ENCODE results near the gene ESPN.
"Not testable (repeated sequence)": the region's sequence is repeated elsewhere in the genome, so short reads cannot be mapped to it uniquely, and the experiment has no call there.

Gene ESPN

DNA sequence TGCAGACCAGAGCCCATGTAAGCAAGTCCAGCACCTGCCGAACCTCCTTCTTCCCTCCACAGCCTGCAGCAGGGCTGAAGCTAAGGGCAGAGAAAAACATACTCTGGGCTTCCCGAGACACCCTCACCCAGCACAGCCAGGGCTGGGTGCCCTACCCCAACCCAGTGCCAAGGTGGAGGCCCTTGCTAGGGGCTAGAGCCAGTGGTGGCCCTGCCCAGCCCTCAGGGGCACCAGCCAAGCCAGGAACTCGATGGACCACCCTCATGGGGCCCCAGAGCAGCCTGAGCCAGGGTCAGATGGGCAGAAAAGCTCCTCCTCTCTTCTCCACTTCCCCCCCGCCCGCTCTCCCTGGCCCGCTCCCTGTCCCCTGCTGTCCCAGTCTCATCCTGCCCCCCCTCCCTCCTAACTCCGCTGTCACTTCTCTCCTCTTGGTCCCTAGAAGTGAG lies 25.5 kb downstream of the ESPN start:
- DNase-seq = no peak

- DNase-seq = not testable (repeated sequence)
Measured at GRCh38 chr1:6450486-6450885, 25.9 kb downstream of the ESPN start.

DNA sequence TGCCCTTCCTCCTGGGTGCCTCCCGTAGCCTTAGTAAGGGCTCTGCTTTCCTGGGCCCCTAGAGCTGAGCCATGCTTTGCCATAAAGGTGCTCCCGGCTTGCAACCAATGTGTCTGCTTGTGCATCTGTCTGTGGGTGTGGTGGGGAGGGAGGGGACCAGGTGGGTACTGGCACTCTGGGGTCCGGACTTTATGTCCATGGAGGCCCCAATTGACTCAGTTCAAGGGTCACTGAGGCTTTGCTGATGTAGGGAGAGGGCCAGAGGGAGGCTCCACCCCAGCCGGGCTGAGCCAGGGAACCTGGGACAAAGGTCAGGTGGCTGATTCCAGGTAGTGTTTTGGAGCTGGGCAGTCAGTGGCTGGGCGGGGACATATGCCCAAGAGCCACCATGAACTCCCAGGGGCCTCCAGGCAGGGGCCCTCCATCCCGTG lies 26.4 kb downstream of the ESPN start:
- DNase-seq = no peak

GRCh38 chr1:6453895-6454855 lies 29.6 kb downstream of the ESPN start:
- not testable (repeated sequence) for DNase-seq

- no peak for DNase-seq
Measured at GRCh38 chr1:6454856-6455751, 30.5 kb downstream of the ESPN start.

GRCh38 chr1:6455752-6456520 lies 31.4 kb downstream of the ESPN start:
- DNase-seq = not testable (repeated sequence)

DNA sequence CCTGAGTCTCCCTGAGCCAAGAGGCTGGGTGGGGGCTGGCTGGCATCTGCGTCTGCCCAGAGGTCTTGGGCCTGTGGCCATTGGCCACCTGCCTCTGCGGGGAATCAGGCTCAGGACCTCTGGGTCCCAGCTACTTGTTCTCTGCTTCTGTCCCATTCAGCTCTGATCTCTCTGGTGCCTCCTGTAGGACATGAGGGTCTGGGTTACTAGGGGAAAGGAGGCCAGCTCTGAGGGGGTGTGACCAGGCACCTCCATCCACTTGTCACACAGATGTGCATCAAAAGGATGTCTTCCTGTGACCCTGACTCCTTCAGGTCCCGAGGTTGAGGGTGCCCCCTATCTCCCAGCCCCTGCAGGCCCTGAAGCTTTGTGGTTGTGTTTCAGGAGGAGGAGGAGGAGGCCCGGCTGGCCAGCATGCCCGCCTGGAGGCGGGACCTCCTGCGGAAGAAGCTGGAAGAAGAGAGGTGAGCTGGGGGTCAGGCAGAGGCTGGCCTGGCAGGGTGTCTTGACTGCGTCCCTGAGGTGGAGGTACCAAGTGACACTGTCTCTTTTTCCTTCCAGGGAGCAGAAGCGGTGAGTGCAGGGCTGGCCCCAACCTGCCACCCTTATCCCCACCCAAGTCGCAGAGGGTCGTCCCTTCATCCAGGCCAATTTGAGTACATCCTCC lies 32.4 kb downstream of the ESPN start:
- no peak for DNase-seq

DNA sequence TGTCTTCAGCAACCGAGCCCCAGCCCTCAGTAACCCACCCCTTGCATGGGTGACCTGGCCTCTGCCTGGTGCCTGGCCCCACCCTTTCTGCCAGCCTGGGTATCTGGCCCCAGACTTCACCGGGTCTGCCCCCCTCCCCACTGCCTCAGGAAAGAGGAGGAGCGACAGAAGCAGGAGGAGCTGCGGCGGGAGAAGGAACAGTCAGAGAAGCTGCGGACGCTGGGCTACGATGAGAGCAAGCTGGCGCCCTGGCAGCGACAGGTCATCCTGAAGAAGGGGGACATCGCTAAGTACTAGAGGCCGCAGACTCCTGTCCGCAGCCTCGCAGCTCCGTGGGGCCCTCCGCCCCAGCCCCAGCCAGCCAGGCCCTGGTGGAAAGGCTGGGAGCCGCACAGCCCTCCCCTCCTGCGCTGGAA lies 35.3 kb downstream of the ESPN start:
- DNase-seq = no peak

DNA sequence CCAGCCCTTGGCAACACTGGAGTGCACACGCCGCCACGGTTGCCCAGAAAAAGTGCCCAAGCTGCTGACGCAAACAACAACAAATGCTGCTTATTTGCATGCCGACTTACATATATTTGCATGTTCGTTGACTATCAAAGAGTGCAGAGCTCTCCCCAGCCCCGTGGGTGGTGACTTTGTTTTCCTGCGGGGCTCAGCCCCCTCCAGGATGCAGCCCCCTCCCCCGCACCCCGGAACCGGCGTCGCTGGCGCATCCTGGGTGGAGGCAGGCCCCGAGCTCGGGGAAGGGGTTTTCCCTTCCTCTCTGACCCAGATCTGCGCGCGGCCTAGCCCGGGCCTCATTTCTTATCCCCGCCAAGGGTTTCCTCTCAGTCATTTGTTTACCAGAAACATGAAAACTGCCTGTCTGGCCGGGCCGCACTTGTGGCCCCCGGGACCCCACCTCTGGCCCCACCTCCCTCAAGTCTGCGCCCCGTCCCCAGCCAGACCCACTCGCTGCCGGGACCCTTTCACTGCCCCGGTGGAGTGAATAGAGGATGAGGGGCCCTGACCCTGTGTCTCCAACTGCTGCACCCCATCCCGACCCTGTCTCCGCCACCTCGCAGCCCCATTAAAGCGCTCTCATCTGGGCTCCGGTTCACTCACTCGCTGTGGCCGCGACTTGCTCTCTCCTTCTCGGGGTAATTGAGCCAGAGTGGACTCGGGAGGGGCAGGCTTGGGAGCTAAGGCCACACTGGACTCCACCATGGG lies 35.9 kb downstream of the ESPN start:
- DNase-seq = no peak

DNA sequence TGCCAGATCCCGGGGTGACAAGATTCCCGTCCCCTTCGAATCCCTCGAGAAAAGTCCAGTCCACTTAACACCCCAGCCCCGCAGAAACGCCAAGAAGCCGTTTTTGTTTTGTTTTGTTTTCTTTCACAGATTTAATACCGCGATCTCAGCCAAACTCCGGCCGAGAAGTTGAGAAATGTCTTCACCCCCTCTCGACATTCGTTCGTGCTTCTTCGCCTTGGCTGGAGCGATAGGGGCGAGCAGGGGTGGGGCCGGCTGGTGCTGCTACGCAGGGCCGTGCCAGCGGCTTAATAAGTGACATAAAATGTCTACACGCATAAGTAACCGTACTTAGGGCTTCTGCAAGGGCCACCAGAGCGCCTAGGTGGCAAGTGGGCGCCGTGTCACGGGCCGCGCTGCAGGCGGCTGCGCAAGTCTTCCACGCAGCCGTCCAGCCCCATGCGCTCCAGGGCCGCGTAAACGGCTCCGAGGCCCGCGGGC lies 36.5 kb downstream of the ESPN start:
- DNase-seq = no peak

DNA sequence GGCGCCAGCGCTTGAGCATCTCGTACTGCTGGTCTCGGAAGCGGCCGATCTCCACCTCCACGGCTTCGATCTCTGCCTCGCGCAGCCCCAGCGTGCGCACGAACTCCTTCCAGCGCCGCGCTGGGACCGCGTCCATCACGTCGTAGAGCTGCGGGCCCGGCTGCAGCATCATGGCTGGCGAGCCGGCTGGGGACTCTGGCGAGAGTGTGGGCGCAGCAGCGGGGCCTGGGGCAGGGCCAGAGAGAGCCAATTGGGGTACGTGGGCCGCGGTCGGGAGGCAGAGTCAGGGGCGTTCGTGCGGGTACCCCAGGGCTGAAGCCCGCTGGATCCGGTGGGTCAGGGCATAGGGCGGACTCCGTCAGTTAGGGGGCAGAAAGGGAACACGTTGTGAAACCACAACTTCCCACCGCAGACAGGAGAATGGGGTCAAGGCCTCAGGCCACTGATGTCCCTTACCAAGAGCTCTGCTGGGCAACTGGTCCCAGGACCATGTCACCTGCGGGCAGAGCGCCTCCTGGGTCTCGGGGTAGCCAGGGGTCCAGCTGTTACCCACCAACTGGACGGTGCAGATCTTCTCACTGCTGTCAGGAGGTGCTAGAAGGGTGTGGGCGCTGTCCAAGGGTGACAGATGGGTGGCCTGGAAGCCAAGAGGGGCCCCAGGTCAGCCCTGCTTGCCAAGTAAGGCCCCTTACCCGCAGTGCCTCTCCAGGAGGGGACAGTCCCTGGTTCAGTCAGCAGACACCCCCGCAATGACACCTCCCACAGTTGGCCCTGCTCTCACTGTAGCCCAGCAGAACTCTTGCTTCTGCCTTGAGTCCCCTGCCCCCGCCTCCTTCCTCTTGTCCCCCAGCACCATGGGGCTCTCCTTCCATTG lies 37.2 kb downstream of the ESPN start:
- no peak for DNase-seq

DNA sequence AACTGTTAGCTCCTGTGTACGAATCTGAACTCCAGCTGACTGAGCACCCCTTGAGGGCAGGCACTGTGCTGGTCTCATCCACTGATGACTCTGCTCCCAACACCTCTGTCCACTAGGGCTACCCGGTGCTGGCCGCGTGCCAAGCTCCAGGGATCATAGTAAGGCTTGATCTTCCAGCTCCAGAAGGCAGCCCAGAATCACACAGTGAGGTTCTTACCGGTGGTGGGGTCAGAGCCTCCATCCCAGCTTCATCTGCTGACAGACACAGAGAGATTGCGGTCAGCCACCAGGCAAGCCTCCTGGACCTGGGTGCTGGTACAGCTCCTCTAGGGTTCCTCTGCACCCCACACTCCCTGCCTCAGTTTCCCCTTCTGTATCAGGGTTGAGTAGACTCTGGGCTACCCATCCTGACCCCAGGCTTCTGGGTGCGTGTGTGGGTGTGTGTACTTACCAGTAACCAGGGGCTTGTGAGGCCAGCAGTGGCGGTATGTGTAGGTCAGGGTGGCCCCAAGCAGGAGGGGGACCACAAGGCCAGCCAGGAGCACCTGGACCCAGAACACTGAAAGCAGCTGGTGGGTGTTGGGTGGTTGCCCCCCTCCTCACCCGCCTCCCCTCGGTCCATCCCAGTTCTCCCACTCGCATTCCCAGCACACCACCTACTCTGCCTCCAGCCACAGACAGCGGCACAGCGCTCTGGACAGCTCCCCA lies 38.0 kb downstream of the ESPN start:
- no peak for DNase-seq

- DNase-seq = no peak
Measured at GRCh38 chr1:6463120-6463412, 38.5 kb downstream of the ESPN start.

GRCh38 chr1:6464514-6464836 lies 39.9 kb downstream of the ESPN start:
- no peak for DNase-seq

- no peak for DNase-seq
Measured at GRCh38 chr1:6464915-6465314, 40.3 kb downstream of the ESPN start.

GRCh38 chr1:6465461-6466005 lies 41.0 kb downstream of the ESPN start:
- DNase-seq = no peak

- DNase-seq = no peak
Measured at GRCh38 chr1:6466023-6466422, 41.4 kb downstream of the ESPN start, which contains the start of gene TNFRSF25. Gene TNFRSF25 (minus strand): TSS chr1:6466173. CDS start chr1:6466107, 66 bp downstream.

DNA sequence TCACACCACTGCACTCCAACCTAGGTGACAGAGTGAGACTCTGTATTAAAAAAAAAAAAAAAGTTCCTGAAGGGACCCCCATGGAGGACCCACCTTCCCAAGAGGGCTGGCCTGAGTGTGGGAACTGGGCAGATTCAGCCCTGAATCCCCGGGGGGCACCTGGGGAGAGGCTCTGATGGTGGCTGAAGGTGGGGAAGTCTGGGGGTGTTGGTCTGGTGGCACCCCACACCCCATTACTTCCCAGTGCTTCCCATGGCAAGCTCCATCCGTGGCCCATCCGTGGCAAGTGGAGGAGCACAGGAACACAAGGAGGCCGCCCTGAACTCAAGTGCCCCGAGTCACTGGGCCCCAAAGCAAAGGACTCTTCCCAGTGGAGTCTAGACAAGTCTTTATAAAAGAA lies 42.2 kb downstream of the ESPN start:
- DNase-seq = no peak

- DNase-seq = no peak
Measured at GRCh38 chr1:6467224-6467623, 42.6 kb downstream of the ESPN start.
